Gastrocnemius medialis (tissue), 4 donors: Measurements from ENCODE around the gene BMPR1B. TPM values are rescaled to one million over a fixed set of nuclear protein-coding genes. Genes with fewer than 3 reads are reported as not detected.

ENCODE experiments used
- ATAC-seq, 2 donors: fragments of 150-250 bp; one replicate each; pipeline ENCODE4 v1.9.1; 2016
- DNase-seq, 2 donors: peaks; one replicate each; pipeline ENCODE4 v3.0.0-alpha.2; 2019
- H3K27ac ChIP-seq, 4 donors: fragments of 200-600 bp; sonication (generic); 1 replicate in 1 of 4; 2 replicates in 3 of 4; pipeline ENCODE4 v1.5.1; 2016 to 2018; ENCODE audit warnings: mild to moderate bottlenecking in 2 of 4, moderate library complexity in 1 of 4
- H3K27me3 ChIP-seq, 3 donors: fragments of 200-600 bp; sonication (generic) in 2 of 3; 1 replicate in 1 of 3; 2 replicates in 2 of 3; pipeline versions ENCODE4 v1.5.1 to v1.6.0; 2016 to 2019; ENCODE audit warnings: mild to moderate bottlenecking in 1 of 3, moderate library complexity in 1 of 3
- H3K36me3 ChIP-seq, 2 donors: fragments of 200-600 bp; sonication (generic) in 1 of 2; one replicate each; pipeline ENCODE4 v1.5.1; 2017 to 2018
- H3K4me1 ChIP-seq, 2 donors: fragments of 200-600 bp; sonication (generic) in 1 of 2; one replicate each; pipeline ENCODE4 v1.5.1; 2016 to 2017; ENCODE audit warnings: mild to moderate bottlenecking in 2 of 2
- H3K4me3 ChIP-seq, 4 donors: fragments of 200-600 bp; sonication (generic) in 3 of 4; 1 replicate in 1 of 4; 2 replicates in 3 of 4; pipeline ENCODE4 v1.5.1; 2016 to 2019; ENCODE audit warnings: mild to moderate bottlenecking in 2 of 4
- H3K9me3 ChIP-seq, 3 donors: fragments of 200-600 bp; sonication (generic) in 2 of 3; 1 replicate in 1 of 3; 2 replicates in 2 of 3; pipeline ENCODE4 v1.5.1; 2016 to 2019
- CTCF ChIP-seq, 5 experiments: fragments of 450-650 bp in 3 of 5; fragments of 200-600 bp in 2 of 5; sonication (generic) in 2 of 5; IDR thresholded peaks in 4 of 5; conservative IDR thresholded peaks in 1 of 5; 1 replicate in 4 of 5; 2 replicates in 1 of 5; pipeline ENCODE4 v1.5.1; 2016 to 2019; ENCODE audit warnings: antibody characterized with exemption in 5 of 5, mild to moderate bottlenecking in 3 of 5, moderate library complexity in 3 of 5
- POLR2A ChIP-seq, 2 donors: fragments of 450-650 bp; IDR thresholded peaks; one replicate each; pipeline ENCODE4 v1.6.1; 2017; ENCODE audit warnings: antibody characterized with exemption in 2 of 2, mild to moderate bottlenecking in 2 of 2, moderate library complexity in 2 of 2
- in situ Hi-C, 4 donors: fragments of 200-750 bp; cut with MboI; loops; one replicate each; pipeline versions ENCODE4 v1.15.0 to v1.8.0; 2017; ENCODE audit warnings: low sequenced_read_pairs in 4 of 4
- intact Hi-C: fragments of 100-400 bp; cut with DNase I; formaldehyde crosslinking; loops from one replicate; pipeline ENCODE4 v1.15.1; 2023; ENCODE audit warnings: low total_unique reads
- total RNA-seq, 4 donors: library from RNA; depleted of rRNA; stranded (reverse); fragments of >200 nt; gene quantifications; one replicate each; pipeline versions ENCODE4 v1.1.0 to v1.2.3, GENCODE V29; 2016

BMPR1B gene
- total RNA-seq, 4 donors from 2014 or later = 0.92 to 6.9 (median 1.7) TPM

GRCh38 chr4:95038791-95039190, 281.0 kb downstream of the BMPR1B start:
- Histone ChIP-seq H3K27ac (no peak overlapping the region), H3K27me3 (no peaks in the 10 kb centered on the region), H3K9me3 (no peaks in the 10 kb centered on the region), H3K36me3 (no peaks in the 10 kb centered on the region), H3K4me1 (no peaks in the 10 kb centered on the region), H3K4me3 (no peak overlapping the region)
- TF ChIP-seq CTCF (IDR thresholded peaks at IDR 0.05 in 4 of 5, conservative IDR thresholded peaks at IDR 0.05 in 1 of 5) = no peak
- no peak for TF ChIP-seq POLR2A (IDR thresholded peaks at IDR 0.05)
- intact Hi-C loops (no loop called here), in situ Hi-C loops (no loop called here)
- DNase-seq (no peak), ATAC-seq (no peak)

GRCh38 chr4:95044324-95044837, 286.6 kb downstream of the BMPR1B start:
- in situ Hi-C loops = no loop called here
- no peak for ATAC-seq

GRCh38 chr4:95045429-95045828, 287.7 kb downstream of the BMPR1B start:
- in situ Hi-C loops = no loop called here
- no peak for ATAC-seq
- H3K4me3 ChIP-seq = no peak overlapping the region

More at GRCh38 chr4:95044324-95044837, 286.6 kb downstream of the BMPR1B start:
- Histone ChIP-seq H3K27ac (no peak overlapping the region), H3K36me3 (no peaks in the 10 kb centered on the region), H3K27me3 (no peaks in the 10 kb centered on the region), H3K9me3 (no peaks in the 10 kb centered on the region), H3K4me1 (peaks cover under 1 to 3% of the 10 kb centered on the region in 2 donors), H3K4me3 (no peak overlapping the region)
- TF ChIP-seq CTCF (IDR thresholded peaks at IDR 0.05 in 4 of 5, conservative IDR thresholded peaks at IDR 0.05 in 1 of 5) (no peak), POLR2A (IDR thresholded peaks at IDR 0.05) (no peak)
- intact Hi-C loops = no loop called here
- no peak for DNase-seq

GRCh38 chr4:95048296-95048695, 290.5 kb downstream of the BMPR1B start:
- Histone ChIP-seq H3K27ac (no peak overlapping the region), H3K9me3 (no peaks in the 10 kb centered on the region), H3K4me3 (no peak overlapping the region), H3K27me3 (no peaks in the 10 kb centered on the region), H3K36me3 (no peaks in the 10 kb centered on the region), H3K4me1 (peaks cover 18 to 20% of the 10 kb centered on the region in 2 donors)
- intact Hi-C loops (no loop called here), in situ Hi-C loops (no loop called here)
- ATAC-seq (no peak), DNase-seq (no peak)
- no peak for TF ChIP-seq CTCF (IDR thresholded peaks at IDR 0.05 in 4 of 5, conservative IDR thresholded peaks at IDR 0.05 in 1 of 5)
- TF ChIP-seq POLR2A (IDR thresholded peaks at IDR 0.05) = no peak

More at GRCh38 chr4:95045429-95045828, 287.7 kb downstream of the BMPR1B start:
- no peak for TF ChIP-seq CTCF (IDR thresholded peaks at IDR 0.05 in 4 of 5, conservative IDR thresholded peaks at IDR 0.05 in 1 of 5)
- no peak for TF ChIP-seq POLR2A (IDR thresholded peaks at IDR 0.05)
- H3K27ac ChIP-seq = no peak overlapping the region
- no peaks in the 10 kb centered on the region for H3K36me3 ChIP-seq
- H3K9me3 ChIP-seq = no peaks in the 10 kb centered on the region
- H3K4me1 ChIP-seq = peaks cover 8 to 14% of the 10 kb centered on the region in 2 donors
- no peak for DNase-seq
- no peaks in the 10 kb centered on the region for H3K27me3 ChIP-seq
- intact Hi-C loops = no loop called here
